Neural crest cell (in vitro differentiated cells): ENCODE results near the gene GSE1. TPM values are rescaled to one million over a fixed set of nuclear protein-coding genes. Genes with fewer than 3 reads are reported as not detected.

Experiments
- DNase-seq: peaks from one replicate; pipeline ENCODE4 v3.0.0; 2021; ENCODE audit warnings: low read depth, mixed read lengths, low spot score
- H3K27ac Mint-ChIP-seq: one replicate; pipeline ENCODE4 v1.8.0; 2021; ENCODE audit warnings: mild to moderate bottlenecking, mixed read lengths; ENCODE audit not compliant: unreplicated experiment
- H3K27me3 Mint-ChIP-seq: 2 replicates; pipeline ENCODE4 v1.8.0; 2021; ENCODE audit warnings: low read depth, mild to moderate bottlenecking, mixed read lengths
- H3K36me3 Mint-ChIP-seq: 2 replicates; pipeline ENCODE4 v1.8.0; 2021; ENCODE audit warnings: low read depth, mild to moderate bottlenecking, mixed read lengths
- H3K4me1 Mint-ChIP-seq: 2 replicates; pipeline ENCODE4 v1.8.0; 2021; ENCODE audit warnings: mixed read lengths
- H3K4me3 Mint-ChIP-seq: one replicate; pipeline ENCODE4 v1.8.0; 2021; ENCODE audit warnings: mild to moderate bottlenecking, mixed read lengths
- H3K9me3 Mint-ChIP-seq: 2 replicates; pipeline ENCODE4 v1.8.0; 2021; ENCODE audit warnings: mixed read lengths
- total RNA-seq: library from RNA; stranded (reverse); gene quantifications from 2 replicates; pipeline ENCODE4 v1.2.1, GENCODE V29; 2021
- TF ChIP-seq, protein P1 (sequence below): fragments of 200-600 bp; sonication (generic); conservative IDR thresholded peaks from 2 replicates; pipeline ENCODE4 v1.5.0; 2021; ENCODE audit warnings: antibody characterized with exemption, mild to moderate bottlenecking

GSE1 gene
- total RNA-seq, 1 donor from 2014 or later: 27.3 TPM

DNA sequence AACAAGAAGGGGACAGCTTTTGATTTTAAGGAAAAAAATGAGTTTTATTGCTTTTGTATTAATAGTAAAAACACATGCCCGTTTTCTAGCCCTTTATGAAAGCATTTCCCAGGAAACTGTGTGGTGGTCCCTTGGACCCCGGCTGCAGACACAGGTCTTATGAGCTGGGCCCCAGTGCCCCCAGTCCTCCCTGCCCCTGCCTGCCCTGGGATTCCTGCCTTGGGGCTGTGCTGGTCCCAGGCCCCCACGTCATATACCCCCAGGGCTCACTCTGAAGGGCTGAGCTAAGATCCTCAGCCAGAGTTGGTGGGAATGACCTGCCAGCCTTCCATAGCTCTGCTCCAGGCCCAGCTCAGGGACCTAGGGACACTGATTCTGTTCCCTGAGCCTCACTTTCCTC, 44.9 kb downstream of the GSE1 start:
- TF ChIP-seq, protein P1, sequence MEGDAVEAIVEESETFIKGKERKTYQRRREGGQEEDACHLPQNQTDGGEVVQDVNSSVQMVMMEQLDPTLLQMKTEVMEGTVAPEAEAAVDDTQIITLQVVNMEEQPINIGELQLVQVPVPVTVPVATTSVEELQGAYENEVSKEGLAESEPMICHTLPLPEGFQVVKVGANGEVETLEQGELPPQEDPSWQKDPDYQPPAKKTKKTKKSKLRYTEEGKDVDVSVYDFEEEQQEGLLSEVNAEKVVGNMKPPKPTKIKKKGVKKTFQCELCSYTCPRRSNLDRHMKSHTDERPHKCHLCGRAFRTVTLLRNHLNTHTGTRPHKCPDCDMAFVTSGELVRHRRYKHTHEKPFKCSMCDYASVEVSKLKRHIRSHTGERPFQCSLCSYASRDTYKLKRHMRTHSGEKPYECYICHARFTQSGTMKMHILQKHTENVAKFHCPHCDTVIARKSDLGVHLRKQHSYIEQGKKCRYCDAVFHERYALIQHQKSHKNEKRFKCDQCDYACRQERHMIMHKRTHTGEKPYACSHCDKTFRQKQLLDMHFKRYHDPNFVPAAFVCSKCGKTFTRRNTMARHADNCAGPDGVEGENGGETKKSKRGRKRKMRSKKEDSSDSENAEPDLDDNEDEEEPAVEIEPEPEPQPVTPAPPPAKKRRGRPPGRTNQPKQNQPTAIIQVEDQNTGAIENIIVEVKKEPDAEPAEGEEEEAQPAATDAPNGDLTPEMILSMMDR: no peak
- Mint-ChIP-seq H3K9me3 (no peaks in the 10 kb centered on the region), H3K4me3 (no peak overlapping the region), H3K27me3 (peaks cover 7% of the 10 kb centered on the region), H3K4me1 (peaks cover 23% of the 10 kb centered on the region), H3K27ac (no peak overlapping the region), H3K36me3 (peaks cover 9% of the 10 kb centered on the region)
- no peak for DNase-seq

DNA sequence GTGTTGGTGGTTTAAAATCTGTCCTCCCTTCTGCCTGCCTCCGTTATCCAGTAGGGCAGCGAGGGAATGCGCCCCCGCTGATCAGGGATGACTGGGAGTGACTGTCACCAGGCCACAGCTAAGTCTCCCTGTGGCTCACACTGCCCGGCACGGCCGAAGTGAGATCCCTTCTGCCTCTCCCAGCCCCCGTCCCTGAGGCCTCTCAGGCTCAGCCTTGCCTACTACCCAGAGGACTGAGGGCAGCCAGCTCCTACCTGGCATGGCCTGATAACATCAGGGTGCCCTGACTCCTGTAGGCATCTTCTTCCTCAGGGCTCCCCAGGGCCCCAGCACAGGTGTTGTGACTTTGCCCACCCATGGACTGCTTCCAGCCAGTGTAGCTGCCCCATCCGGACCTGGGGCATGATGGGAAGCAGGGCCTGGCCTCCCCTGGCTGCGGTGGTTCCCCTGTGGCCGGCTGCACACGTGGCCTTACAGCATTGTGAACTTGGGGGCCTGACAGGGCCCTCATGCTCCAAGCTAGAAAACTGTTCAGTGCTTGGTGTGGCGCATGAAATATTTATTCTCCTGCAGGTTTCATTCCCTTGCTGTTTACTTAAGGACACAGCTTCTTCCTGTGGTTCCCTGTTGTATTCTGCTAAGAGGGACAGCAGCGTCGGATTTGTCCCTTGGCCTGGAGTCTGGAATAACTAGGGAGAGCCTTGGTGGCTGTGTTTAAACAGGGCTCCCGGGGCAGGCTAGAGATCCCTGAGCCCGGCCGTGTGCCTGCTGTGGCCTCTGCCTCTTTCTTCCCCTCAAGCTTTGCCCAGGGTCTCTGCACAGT, 45.6 kb downstream of the GSE1 start:
- no peak for DNase-seq
- Mint-ChIP-seq H3K9me3 (no peaks in the 10 kb centered on the region), H3K4me3 (peak overlapping the region; percentile 73), H3K27me3 (peaks cover 9% of the 10 kb centered on the region), H3K36me3 (peaks cover 9% of the 10 kb centered on the region), H3K27ac (no peak overlapping the region), H3K4me1 (peaks cover 27% of the 10 kb centered on the region)
- TF ChIP-seq, protein P1: no peak

DNA sequence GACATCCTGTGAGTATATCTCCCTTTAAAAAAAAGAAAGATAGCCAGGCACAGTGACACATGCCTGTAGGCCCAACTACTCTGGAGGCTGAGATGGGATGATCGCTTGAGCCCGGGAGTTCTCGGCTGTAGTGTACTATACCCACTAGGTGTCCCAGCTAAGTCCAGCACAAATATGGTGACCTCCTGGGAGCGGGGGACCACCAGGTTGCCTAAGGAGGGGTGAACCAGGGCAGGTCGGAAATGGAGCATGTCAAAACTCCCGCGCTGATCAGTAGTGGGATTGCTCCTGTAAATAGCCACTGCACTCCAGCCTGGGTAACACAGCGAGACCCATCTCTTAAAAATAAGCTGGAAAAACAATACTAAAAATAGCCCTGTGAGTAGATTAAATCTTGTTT, 46.2 kb downstream of the GSE1 start:
- Mint-ChIP-seq H3K9me3 (no peaks in the 10 kb centered on the region), H3K36me3 (peaks cover 9% of the 10 kb centered on the region), H3K4me1 (peaks cover 27% of the 10 kb centered on the region), H3K4me3 (peak overlapping the region; percentile 73), H3K27me3 (peaks cover 9% of the 10 kb centered on the region), H3K27ac (peak overlapping the region; percentile 52)
- DNase-seq: no peak
- TF ChIP-seq, protein P1: no peak

DNA sequence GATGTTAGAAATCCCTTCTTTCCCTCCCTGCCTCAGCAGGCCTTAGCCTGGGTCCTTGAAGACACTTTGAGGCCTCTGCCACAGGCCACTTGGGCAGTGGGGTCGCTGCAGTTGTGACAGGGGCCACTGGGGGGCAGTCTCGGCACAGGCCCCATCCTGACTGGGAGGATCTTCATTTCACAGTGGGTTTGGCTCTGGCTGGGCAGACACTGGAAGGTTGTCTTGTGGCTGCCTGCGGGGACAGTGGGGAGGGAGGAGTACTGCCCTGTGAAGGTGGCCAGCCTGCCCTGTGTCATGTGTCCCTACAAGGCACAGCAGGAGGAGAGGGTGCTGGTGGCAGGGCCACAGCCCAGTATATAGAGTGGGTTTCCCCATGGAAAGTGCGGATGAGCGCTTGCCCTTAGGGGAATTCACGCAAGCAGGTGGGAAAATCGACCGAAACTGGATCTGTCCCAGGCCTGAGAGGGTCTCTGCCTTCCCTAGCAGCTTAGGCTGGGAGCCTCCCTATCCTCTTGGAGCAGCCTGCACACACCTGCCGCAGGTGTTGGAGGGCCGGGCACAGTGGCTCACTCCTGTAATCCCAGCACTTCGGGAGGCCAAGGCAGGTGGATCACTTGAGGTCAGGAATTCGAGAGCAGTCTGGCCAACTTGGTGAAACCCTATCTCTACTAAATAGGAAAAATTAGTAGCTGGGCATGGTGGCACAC, 46.8 kb downstream of the GSE1 start:
- H3K36me3 Mint-ChIP-seq: peaks cover 11% of the 10 kb centered on the region
- peak overlapping the region; percentile 52 for H3K27ac Mint-ChIP-seq
- H3K27me3 Mint-ChIP-seq: peaks cover 13% of the 10 kb centered on the region
- peak overlapping the region; percentile 73 for H3K4me3 Mint-ChIP-seq
- no peaks in the 10 kb centered on the region for H3K9me3 Mint-ChIP-seq
- H3K4me1 Mint-ChIP-seq: peaks cover 29% of the 10 kb centered on the region
- DNase-seq: peak; percentile 93
- TF ChIP-seq, protein P1: peak; percentile 89

DNA sequence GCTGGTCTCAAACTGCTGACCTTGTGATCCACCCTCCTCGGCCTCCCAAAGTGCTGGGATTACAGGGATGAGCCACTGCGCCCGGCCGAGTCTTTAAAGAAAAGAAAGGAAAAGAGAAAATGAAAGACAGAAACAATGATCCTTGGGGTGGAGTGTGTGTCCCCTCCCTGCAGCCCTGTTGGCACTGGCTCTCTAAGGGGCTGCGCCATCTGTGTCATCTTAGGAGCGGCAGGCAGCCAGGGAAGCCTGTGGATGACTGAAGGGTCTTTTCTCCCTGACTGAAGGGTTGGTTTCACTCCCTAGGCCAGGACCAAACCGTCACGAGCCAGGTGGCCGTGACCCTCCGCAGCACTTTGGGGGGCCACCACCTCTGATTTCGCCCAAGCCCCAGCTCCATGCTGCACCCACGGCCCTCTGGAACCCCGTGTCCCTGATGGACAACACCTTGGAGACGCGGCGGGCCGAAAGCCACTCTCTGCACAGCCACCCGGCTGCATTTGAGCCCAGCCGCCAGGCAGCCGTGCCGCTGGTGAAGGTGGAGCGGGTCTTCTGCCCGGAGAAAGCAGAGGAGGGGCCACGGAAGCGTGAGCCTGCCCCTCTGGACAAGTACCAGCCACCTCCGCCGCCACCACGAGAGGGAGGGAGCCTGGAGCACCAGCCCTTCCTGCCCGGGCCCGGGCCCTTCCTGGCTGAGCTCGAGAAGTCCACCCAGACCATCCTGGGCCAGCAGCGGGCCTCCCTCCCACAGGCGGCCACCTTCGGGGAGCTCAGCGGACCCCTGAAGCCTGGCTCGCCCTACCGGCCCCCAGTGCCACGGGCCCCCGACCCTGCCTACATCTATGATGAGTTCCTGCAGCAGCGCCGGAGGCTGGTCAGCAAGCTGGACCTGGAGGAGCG, 48.0 kb downstream of the GSE1 start:
- no peaks in the 10 kb centered on the region for H3K9me3 Mint-ChIP-seq
- H3K36me3 Mint-ChIP-seq: peaks cover 20% of the 10 kb centered on the region
- no peak overlapping the region for H3K4me3 Mint-ChIP-seq
- H3K27me3 Mint-ChIP-seq: peaks cover 15% of the 10 kb centered on the region
- H3K4me1 Mint-ChIP-seq: peaks cover 30% of the 10 kb centered on the region
- TF ChIP-seq, protein P1: no peak
- no peak for DNase-seq
- no peak overlapping the region for H3K27ac Mint-ChIP-seq
